Measurements from ENCODE around the gene ARL11. TPM values are rescaled to one million over a fixed set of nuclear protein-coding genes. Genes with fewer than 3 reads are reported as not detected.

The ARL11 gene
- total RNA-seq, 1 donor from 2014 or later, result not detected

- no peaks in the 10 kb centered on the region for H3K9me3 Mint-ChIP-seq
- DNase-seq (ENCODE audit: extremely low spot score, unreplicated experiment), result no peak
- H3K4me1 Mint-ChIP-seq (ENCODE audit: unreplicated experiment), result no peaks in the 10 kb centered on the region
- H3K27ac Mint-ChIP-seq, result no peak overlapping the region
- H3K36me3 Mint-ChIP-seq, result no peaks in the 10 kb centered on the region
- no peak overlapping the region for H3K4me3 Mint-ChIP-seq
- H3K27me3 Mint-ChIP-seq, result no peaks in the 10 kb centered on the region
- no peak for TF ChIP-seq CTCF (conservative IDR thresholded peaks at IDR 0.05)
These were observed 9.9 kb downstream of the ARL11 start for GRCh38 chr13:49638030-49638743.

GRCh38 chr13:49638744-49639072 is 10.4 kb downstream of the ARL11 start:
- no peaks in the 10 kb centered on the region for H3K27me3 Mint-ChIP-seq
- H3K27ac Mint-ChIP-seq, result no peak overlapping the region
- no peaks in the 10 kb centered on the region for H3K36me3 Mint-ChIP-seq
- H3K9me3 Mint-ChIP-seq, result no peaks in the 10 kb centered on the region
- no peaks in the 10 kb centered on the region for H3K4me1 Mint-ChIP-seq (ENCODE audit: unreplicated experiment)
- H3K4me3 Mint-ChIP-seq, result no peak overlapping the region
- no peak for DNase-seq (ENCODE audit: extremely low spot score, unreplicated experiment)
- TF ChIP-seq CTCF (conservative IDR thresholded peaks at IDR 0.05), result no peak

GRCh38 chr13:49641801-49642291 is 13.5 kb downstream of the ARL11 start:
- no peak for DNase-seq (ENCODE audit: extremely low spot score, unreplicated experiment)
- no peak overlapping the region for H3K4me3 Mint-ChIP-seq
- no peaks in the 10 kb centered on the region for H3K36me3 Mint-ChIP-seq
- TF ChIP-seq CTCF (conservative IDR thresholded peaks at IDR 0.05), result no peak
- no peaks in the 10 kb centered on the region for H3K27me3 Mint-ChIP-seq
- H3K9me3 Mint-ChIP-seq, result no peaks in the 10 kb centered on the region
- H3K4me1 Mint-ChIP-seq (ENCODE audit: unreplicated experiment), result no peaks in the 10 kb centered on the region
- no peak overlapping the region for H3K27ac Mint-ChIP-seq

- H3K4me1 Mint-ChIP-seq (ENCODE audit: unreplicated experiment), result no peaks in the 10 kb centered on the region
- H3K27ac Mint-ChIP-seq, result no peak overlapping the region
- no peaks in the 10 kb centered on the region for H3K27me3 Mint-ChIP-seq
- TF ChIP-seq CTCF (conservative IDR thresholded peaks at IDR 0.05), result no peak
- no peaks in the 10 kb centered on the region for H3K36me3 Mint-ChIP-seq
- H3K9me3 Mint-ChIP-seq, result no peaks in the 10 kb centered on the region
- no peak for DNase-seq (ENCODE audit: extremely low spot score, unreplicated experiment)
- H3K4me3 Mint-ChIP-seq, result no peak overlapping the region
These were observed 14.8 kb downstream of the ARL11 start for GRCh38 chr13:49643035-49643646.

- no peaks in the 10 kb centered on the region for H3K36me3 Mint-ChIP-seq
- H3K9me3 Mint-ChIP-seq, result no peaks in the 10 kb centered on the region
- no peak for DNase-seq (ENCODE audit: extremely low spot score, unreplicated experiment)
- H3K27ac Mint-ChIP-seq, result no peak overlapping the region
- H3K27me3 Mint-ChIP-seq, result no peaks in the 10 kb centered on the region
- no peak for TF ChIP-seq CTCF (conservative IDR thresholded peaks at IDR 0.05)
- no peak overlapping the region for H3K4me3 Mint-ChIP-seq
- H3K4me1 Mint-ChIP-seq (ENCODE audit: unreplicated experiment), result no peaks in the 10 kb centered on the region
These were observed 17.1 kb downstream of the ARL11 start for GRCh38 chr13:49645451-49645850.

Data from type B pancreatic cell (in vitro differentiated cells).